ENCODE results near the gene RHCG.
A peak's percentile ranks its signal among the peaks of the same experiment; 100 is the strongest.

Gene RHCG

DNA sequence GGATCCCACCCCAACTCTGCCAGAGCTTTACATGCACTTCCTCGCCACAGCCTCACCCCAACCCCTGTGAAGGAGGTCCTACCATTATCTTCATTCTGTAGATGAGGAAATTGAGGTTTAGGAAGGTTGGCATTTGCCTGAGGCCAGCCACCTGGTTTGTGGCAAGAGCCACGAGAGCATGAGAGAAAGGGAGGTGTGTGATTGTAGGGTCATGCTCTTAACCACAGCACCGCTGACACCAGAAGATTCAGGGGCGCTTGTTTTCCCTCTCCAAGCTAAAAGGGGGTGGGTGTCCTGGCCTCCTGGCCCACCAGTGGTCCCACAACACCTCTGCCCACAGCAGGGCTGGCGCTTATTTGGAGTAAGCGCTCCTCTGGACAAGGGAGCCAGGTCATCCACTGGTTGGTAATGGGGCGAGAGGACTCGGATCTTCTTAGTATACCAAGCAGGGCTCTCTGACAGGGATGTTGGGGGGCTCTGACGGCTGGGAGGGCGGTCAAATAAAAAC is 691 bp downstream of the RHCG start:
- Histone ChIP-seq H3K36me3 (replicated peaks) (no peaks in the 10 kb centered on the region), H3K4me3 (ENCODE audit: low read depth, low read length) (no peak overlapping the region), H3K27me3 (replicated peaks) (peaks cover 13% of the 10 kb centered on the region), H3K27ac (no peak overlapping the region)
- TF ChIP-seq, protein P1, sequence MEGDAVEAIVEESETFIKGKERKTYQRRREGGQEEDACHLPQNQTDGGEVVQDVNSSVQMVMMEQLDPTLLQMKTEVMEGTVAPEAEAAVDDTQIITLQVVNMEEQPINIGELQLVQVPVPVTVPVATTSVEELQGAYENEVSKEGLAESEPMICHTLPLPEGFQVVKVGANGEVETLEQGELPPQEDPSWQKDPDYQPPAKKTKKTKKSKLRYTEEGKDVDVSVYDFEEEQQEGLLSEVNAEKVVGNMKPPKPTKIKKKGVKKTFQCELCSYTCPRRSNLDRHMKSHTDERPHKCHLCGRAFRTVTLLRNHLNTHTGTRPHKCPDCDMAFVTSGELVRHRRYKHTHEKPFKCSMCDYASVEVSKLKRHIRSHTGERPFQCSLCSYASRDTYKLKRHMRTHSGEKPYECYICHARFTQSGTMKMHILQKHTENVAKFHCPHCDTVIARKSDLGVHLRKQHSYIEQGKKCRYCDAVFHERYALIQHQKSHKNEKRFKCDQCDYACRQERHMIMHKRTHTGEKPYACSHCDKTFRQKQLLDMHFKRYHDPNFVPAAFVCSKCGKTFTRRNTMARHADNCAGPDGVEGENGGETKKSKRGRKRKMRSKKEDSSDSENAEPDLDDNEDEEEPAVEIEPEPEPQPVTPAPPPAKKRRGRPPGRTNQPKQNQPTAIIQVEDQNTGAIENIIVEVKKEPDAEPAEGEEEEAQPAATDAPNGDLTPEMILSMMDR (IDR thresholded peaks at IDR 0.05; ENCODE audit: low read depth, low read length, missing control alignments) = no peak
- in situ Hi-C loops (cut with HindIII; ENCODE audit: low pct_ligation_motif_present, low sequenced_read_pairs) = no loop called here
- DNase-seq = no peak

DNA sequence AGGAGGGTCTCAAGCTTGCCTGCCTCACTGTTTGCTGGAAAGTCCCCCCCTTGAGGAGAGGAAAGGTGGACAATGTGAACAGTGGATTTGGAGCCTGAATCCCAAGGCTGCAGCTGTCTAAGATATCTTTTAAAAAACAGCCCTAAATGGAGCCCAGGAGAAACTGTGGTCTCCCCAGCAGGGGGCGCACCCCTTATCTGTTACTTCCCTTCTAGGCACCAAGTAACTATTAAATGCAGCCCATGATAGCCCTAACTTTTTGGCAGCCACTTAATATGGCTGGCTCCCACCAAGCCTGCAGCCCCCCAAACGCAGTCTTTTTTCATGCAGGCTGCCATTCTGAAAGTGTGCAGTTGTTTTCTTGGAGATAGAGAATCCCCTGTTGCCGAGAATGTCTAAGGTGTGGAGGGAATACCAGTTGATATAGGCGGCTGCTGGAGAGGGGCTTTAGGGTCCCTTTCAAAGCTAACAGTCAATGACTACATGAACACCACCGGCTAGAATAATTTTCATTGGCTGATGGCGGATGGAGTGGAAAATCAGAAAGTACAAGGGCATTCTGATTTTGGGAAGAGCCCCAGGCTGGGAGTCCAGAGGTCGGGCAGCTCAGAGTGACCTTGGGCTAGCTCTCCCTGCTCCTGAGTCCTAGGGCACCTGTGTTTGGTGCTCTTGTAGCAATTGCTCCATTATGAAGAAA is 1.3 kb downstream of the RHCG start:
- Histone ChIP-seq H3K4me3 (ENCODE audit: low read depth, low read length) (no peak overlapping the region), H3K36me3 (replicated peaks) (no peaks in the 10 kb centered on the region), H3K27ac (no peak overlapping the region), H3K27me3 (replicated peaks) (peaks cover 13% of the 10 kb centered on the region)
- DNase-seq = no peak
- in situ Hi-C loops (cut with HindIII; ENCODE audit: low pct_ligation_motif_present, low sequenced_read_pairs) = no loop called here
- TF ChIP-seq, protein P1 (IDR thresholded peaks at IDR 0.05; ENCODE audit: low read depth, low read length, missing control alignments) = peak; percentile 67

DNA sequence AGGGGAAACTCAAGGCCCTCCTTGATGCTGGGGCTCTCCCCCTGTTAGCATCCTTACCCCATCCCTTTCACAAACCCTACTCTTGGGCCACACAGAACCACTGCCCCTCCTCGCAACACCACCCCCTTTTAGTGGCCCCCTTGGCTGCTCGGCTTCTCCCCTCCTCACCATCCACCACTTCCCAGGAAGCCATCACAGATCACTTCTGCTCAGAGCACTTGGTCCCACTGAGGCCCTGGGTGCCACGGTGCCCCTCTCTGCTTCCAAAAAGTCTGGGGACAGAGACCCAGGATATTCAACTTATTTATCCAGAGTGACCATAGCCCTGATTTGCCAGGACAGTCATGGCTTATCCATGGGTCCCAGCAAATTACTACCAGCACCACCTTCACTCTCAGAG is 2.4 kb downstream of the RHCG start:
- TF ChIP-seq, protein P1 (IDR thresholded peaks at IDR 0.05; ENCODE audit: low read depth, low read length, missing control alignments) = no peak
- H3K27ac ChIP-seq = no peak overlapping the region
- H3K4me3 ChIP-seq (ENCODE audit: low read depth, low read length) = no peak overlapping the region
- DNase-seq = no peak
- H3K27me3 ChIP-seq (replicated peaks) = peaks cover 13% of the 10 kb centered on the region
- in situ Hi-C loops (cut with HindIII; ENCODE audit: low pct_ligation_motif_present, low sequenced_read_pairs) = no loop called here
- H3K36me3 ChIP-seq (replicated peaks) = no peaks in the 10 kb centered on the region

DNA sequence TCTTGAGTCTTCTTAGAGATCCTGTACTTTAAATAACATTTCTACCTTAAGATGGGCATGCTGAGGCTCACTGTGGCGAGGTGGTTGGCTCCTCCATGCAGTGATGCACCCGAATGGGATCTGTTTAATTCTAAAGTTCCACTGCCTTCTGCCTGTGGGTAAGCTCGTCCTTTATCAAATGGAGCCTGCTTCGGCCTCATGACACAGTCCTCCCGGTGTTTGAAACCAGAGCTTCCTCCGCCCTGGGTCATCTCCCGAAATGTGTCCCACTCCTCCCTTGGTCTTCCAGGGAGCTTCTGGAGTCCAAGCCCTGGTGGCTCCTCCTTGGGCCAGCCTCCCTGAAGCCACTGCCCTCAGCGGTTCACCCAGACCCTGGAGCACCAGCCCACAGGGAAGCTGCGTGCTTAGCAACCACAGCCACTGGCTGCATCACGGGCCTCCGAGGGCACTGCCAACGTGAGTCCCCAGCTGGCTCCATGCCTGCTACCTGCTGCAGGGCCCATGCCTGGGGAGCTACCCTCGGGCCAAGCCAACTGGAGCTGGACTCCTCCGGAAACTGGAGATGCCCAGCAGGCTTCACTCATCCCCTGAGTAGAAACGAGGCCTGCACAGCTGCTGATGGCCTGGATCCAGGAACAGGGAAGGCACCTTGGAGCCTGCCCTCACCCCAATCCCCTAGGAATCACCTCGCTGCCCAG is 3.3 kb downstream of the RHCG start:
- DNase-seq = no peak
- H3K4me3 ChIP-seq (ENCODE audit: low read depth, low read length) = no peak overlapping the region
- peaks cover 16% of the 10 kb centered on the region for H3K27me3 ChIP-seq (replicated peaks)
- in situ Hi-C loops (cut with HindIII; ENCODE audit: low pct_ligation_motif_present, low sequenced_read_pairs) = no loop called here
- TF ChIP-seq, protein P1 (IDR thresholded peaks at IDR 0.05; ENCODE audit: low read depth, low read length, missing control alignments) = no peak
- H3K36me3 ChIP-seq (replicated peaks) = no peaks in the 10 kb centered on the region
- H3K27ac ChIP-seq = no peak overlapping the region

DNA sequence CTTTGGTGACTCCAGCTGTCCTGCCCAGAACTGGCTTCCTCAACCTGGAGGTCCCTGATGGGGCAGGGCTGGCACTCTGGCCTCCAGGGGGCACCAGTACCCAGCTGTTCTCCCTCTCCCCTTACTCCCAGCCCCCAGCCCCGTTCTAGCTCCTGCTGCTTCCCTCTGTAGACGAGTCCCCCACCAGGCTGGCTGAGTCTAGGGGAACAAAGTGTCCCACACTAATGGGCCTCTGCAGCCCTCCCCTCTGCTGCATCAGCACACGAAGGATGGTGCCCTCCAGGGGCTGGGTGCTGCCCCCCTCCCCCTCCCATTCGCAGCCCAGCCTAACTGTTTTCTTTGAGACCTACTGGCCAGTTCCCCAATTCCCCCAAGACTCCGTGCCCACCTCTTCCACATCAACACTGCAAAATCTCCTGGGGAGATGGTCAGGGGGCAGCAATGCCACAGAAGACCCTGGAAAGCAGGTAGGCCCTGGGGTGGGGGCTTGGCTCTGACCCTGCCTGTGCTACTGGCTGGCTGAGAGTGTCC is 4.2 kb downstream of the RHCG start:
- no peak for DNase-seq
- in situ Hi-C loops (cut with HindIII; ENCODE audit: low pct_ligation_motif_present, low sequenced_read_pairs) = no loop called here
- Histone ChIP-seq H3K4me3 (ENCODE audit: low read depth, low read length) (no peak overlapping the region), H3K27me3 (replicated peaks) (peaks cover 17% of the 10 kb centered on the region), H3K36me3 (replicated peaks) (no peaks in the 10 kb centered on the region), H3K27ac (no peak overlapping the region)
- TF ChIP-seq, protein P1 (IDR thresholded peaks at IDR 0.05; ENCODE audit: low read depth, low read length, missing control alignments) = peak; percentile 74
